Measurements from ENCODE around the gene CCDC12. TPM values are rescaled to one million over a fixed set of nuclear protein-coding genes. Genes with fewer than 3 reads are reported as not detected.
A peak's percentile ranks its signal among the peaks of the same experiment; 100 is the strongest.

Gene CCDC12
- total and polyA plus RNA-seq, 4 donors: 34.2 to 129 (median 70.0) TPM

DNA sequence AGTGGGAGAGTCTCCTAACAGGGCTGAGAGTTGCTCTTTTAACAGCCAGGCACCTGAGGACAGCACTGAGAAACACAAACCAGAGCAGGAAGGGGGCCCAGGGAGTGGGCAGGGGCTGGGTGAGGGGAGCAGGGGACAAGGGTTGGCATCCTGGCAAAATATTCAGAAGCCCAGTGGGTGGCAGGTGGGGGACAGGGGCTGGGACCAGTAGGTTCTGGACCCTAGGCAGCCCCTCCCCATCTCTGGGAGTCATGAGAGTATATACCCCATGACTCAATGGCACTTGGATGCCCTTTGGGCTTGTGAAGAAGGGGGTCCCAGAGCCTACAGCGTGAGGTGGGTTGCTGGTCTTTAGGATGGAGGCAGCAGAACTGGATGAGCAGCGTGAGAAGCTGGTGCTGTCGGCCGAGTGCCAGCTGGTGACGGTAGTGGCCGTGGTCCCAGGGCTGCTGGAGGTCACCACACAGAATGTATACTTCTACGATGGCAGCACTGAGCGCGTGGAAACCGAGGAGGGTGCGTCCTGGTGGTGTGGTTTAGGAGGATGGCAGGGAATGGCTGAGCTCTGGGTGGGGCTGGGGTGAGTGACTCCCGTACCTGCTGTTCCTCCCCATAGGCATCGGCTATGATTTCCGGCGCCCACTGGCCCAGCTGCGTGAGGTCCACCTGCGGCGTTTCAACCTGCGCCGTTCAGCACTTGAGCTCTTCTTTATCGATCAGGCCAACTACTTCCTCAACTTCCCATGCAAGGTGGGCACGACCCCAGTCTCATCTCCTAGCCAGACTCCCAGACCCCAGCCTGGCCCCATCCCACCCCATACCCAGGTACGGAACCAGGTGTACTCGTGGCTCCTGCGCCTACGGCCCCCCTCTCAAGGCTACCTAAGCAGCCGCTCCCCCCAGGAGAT, 27.2 kb upstream of the CCDC12 start:
- H3K9me3 ChIP-seq (ENCODE audit: control insufficient read depth in 4 of 4, insufficient read depth in 3 of 4, low read length in 3 of 4): peaks cover 0 to 2% (median 0%) of the 10 kb centered on the region in 4 donors
- H3K27me3 ChIP-seq (ENCODE audit: control insufficient read depth in 3 of 3, insufficient read depth in 3 of 3, low read length in 2 of 3): no peaks in the 10 kb centered on the region
- H3K4me3 ChIP-seq: no peak overlapping the region
- ATAC-seq (ENCODE audit: insufficient read depth, low FRiP score) (no peak), DNase-seq (no peak)
- peaks cover 3 to 88% (median 6%) of the 10 kb centered on the region in 4 donors for H3K36me3 ChIP-seq (ENCODE audit: control insufficient read depth in 4 of 4, insufficient read depth in 4 of 4, low read length in 4 of 4)
- no peak overlapping the region for H3K27ac ChIP-seq (ENCODE audit: low read depth in 1 of 2, low read length in 1 of 2)
- TF ChIP-seq, protein P1, sequence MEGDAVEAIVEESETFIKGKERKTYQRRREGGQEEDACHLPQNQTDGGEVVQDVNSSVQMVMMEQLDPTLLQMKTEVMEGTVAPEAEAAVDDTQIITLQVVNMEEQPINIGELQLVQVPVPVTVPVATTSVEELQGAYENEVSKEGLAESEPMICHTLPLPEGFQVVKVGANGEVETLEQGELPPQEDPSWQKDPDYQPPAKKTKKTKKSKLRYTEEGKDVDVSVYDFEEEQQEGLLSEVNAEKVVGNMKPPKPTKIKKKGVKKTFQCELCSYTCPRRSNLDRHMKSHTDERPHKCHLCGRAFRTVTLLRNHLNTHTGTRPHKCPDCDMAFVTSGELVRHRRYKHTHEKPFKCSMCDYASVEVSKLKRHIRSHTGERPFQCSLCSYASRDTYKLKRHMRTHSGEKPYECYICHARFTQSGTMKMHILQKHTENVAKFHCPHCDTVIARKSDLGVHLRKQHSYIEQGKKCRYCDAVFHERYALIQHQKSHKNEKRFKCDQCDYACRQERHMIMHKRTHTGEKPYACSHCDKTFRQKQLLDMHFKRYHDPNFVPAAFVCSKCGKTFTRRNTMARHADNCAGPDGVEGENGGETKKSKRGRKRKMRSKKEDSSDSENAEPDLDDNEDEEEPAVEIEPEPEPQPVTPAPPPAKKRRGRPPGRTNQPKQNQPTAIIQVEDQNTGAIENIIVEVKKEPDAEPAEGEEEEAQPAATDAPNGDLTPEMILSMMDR (IDR thresholded peaks at IDR 0.05; ENCODE audit: control extremely low read depth, extremely low read depth): no peak
- peaks cover 0 to 7% (median 0%) of the 10 kb centered on the region in 5 donors for H3K4me1 ChIP-seq (ENCODE audit: control insufficient read depth in 5 of 5, insufficient read depth in 5 of 5, low read length in 5 of 5)
- WGBS, 2 donors: 93 to 96% methylated on average over 27 of the region's 27 CpGs
- no peak overlapping the region for H3K9ac ChIP-seq (ENCODE audit: insufficient read depth in 1 of 2, low read length in 2 of 2)

DNA sequence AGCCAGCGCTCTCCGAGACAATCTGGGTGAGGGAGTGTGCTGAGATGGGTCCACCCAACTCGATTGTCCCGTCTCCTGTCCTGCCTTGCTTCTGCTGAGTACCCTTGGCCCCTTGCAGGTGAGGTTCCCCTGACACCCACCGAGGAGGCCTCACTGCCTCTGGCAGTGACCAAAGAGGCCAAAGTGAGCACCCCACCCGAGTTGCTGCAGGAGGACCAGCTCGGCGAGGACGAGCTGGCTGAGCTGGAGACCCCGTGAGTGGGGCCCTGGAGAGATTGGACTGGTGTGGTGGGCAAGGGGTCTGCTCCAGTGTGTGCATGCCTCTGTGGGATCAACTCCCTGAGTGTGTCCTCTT, 26.5 kb upstream of the CCDC12 start:
- Histone ChIP-seq H3K4me1 (ENCODE audit: control insufficient read depth in 5 of 5, insufficient read depth in 5 of 5, low read length in 5 of 5) (peaks cover 0 to 7% (median 0%) of the 10 kb centered on the region in 5 donors), H3K4me3 (no peak overlapping the region), H3K9me3 (ENCODE audit: control insufficient read depth in 4 of 4, insufficient read depth in 3 of 4, low read length in 3 of 4) (no peaks in the 10 kb centered on the region), H3K36me3 (ENCODE audit: control insufficient read depth in 4 of 4, insufficient read depth in 4 of 4, low read length in 4 of 4) (peaks cover 3 to 85% (median 6%) of the 10 kb centered on the region in 4 donors), H3K9ac (ENCODE audit: insufficient read depth in 1 of 2, low read length in 2 of 2) (no peak overlapping the region), H3K27ac (ENCODE audit: low read depth in 1 of 2, low read length in 1 of 2) (no peak overlapping the region), H3K27me3 (ENCODE audit: control insufficient read depth in 3 of 3, insufficient read depth in 3 of 3, low read length in 2 of 3) (no peaks in the 10 kb centered on the region)
- DNase-seq (no peak), ATAC-seq (ENCODE audit: insufficient read depth, low FRiP score) (no peak)
- 93 to 94% methylated on average over 10 of the region's 10 CpGs for WGBS, 2 donors
- TF ChIP-seq, protein P1 (IDR thresholded peaks at IDR 0.05; ENCODE audit: control extremely low read depth, extremely low read depth): no peak

DNA sequence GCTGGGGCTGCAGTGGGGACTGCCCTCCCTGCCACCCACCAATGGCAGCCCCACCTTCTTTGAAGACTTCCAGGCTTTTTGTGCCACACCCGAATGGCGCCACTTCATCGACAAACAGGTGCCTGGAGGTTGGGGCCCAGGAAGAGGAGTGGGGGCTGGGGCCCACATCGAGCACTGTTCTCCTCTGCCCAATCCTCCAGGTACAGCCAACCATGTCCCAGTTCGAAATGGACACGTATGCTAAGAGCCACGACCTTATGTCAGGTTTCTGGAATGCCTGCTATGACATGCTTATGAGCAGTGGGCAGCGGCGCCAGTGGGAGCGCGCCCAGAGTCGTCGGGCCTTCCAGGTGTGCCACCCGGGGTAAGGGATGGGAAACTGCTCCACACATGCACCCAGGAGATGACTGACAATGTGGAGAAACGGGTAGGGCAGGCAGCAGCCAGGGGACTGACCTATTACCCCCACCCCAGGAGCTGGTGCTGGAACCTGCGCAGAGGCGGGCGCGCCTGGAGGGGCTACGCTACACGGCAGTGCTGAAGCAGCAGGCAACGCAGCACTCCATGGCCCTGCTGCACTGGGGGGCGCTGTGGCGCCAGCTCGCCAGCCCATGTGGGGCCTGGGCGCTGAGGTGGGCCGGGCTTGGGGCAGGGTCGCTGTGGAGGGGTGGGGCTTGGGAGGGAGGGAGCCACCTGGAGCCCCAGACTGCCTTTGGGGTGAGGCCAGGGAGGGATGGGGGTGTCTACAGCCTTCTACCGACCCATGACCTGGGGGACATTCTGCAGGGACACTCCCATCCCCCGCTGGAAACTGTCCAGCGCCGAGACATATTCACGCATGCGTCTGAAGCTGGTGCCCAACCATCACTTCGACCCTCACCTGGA, 25.9 kb upstream of the CCDC12 start:
- WGBS, 2 donors: 84 to 92% methylated on average over 35 of the region's 35 CpGs
- Histone ChIP-seq H3K9ac (ENCODE audit: insufficient read depth in 1 of 2, low read length in 2 of 2) (no peak overlapping the region), H3K36me3 (ENCODE audit: control insufficient read depth in 4 of 4, insufficient read depth in 4 of 4, low read length in 4 of 4) (peaks cover 3 to 88% (median 6%) of the 10 kb centered on the region in 4 donors), H3K27me3 (ENCODE audit: control insufficient read depth in 3 of 3, insufficient read depth in 3 of 3, low read length in 2 of 3) (no peaks in the 10 kb centered on the region), H3K27ac (ENCODE audit: low read depth in 1 of 2, low read length in 1 of 2) (peak overlapping the region in 1 of 2 donors; percentile 37), H3K9me3 (ENCODE audit: control insufficient read depth in 4 of 4, insufficient read depth in 3 of 4, low read length in 3 of 4) (no peaks in the 10 kb centered on the region), H3K4me3 (no peak overlapping the region), H3K4me1 (ENCODE audit: control insufficient read depth in 5 of 5, insufficient read depth in 5 of 5, low read length in 5 of 5) (peaks cover 0 to 7% (median 0%) of the 10 kb centered on the region in 5 donors)
- no peak for DNase-seq
- ATAC-seq (ENCODE audit: insufficient read depth, low FRiP score): no peak
- TF ChIP-seq, protein P1 (IDR thresholded peaks at IDR 0.05; ENCODE audit: control extremely low read depth, extremely low read depth): no peak
